Measurements from ENCODE around the gene TMIE.
"Not testable (repeated sequence)": the region's sequence is repeated elsewhere in the genome, so short reads cannot be mapped to it uniquely, and the experiment has no call there.

Gene TMIE

GRCh38 chr3:46690798-46691197 is 10.4 kb upstream of the TMIE start:
- DNase-seq = no peak

GRCh38 chr3:46692566-46692990 is 8.6 kb upstream of the TMIE start:
- no peak for DNase-seq

GRCh38 chr3:46693038-46693891 is 7.9 kb upstream of the TMIE start, which contains the start of gene ALS2CL:
Gene ALS2CL (minus strand): TSS chr3:46693679. CDS start chr3:46689440, 4,239 bp downstream.
- DNase-seq = no peak

GRCh38 chr3:46693892-46694226 is 7.3 kb upstream of the TMIE start:
- no peak for DNase-seq

GRCh38 chr3:46694520-46694919 is 6.7 kb upstream of the TMIE start:
- no peak for DNase-seq

GRCh38 chr3:46695177-46695961 is 5.8 kb upstream of the TMIE start:
- no peak for DNase-seq

- no peak for DNase-seq
Observed at GRCh38 chr3:46695962-46696894, 5.0 kb upstream of the TMIE start.

- no peak for DNase-seq
Observed at GRCh38 chr3:46699676-46700523, 1.3 kb upstream of the TMIE start.

- no peak for DNase-seq
Observed at GRCh38 chr3:46700772-46701171, 420 bp upstream of the TMIE start.

- no peak for DNase-seq
Observed at GRCh38 chr3:46702246-46703012, 1.2 kb downstream of the TMIE start.

- DNase-seq = no peak
Observed at GRCh38 chr3:46703013-46703520, 1.9 kb downstream of the TMIE start.

GRCh38 chr3:46704346-46704745 is 3.2 kb downstream of the TMIE start:
- not testable (repeated sequence) for DNase-seq

- peak; percentile 29 for DNase-seq
Observed at GRCh38 chr3:46705022-46705530, 3.9 kb downstream of the TMIE start.

GRCh38 chr3:46705751-46706552 is 4.8 kb downstream of the TMIE start:
- no peak for DNase-seq

- no peak for DNase-seq
Observed at GRCh38 chr3:46706771-46707582, 5.8 kb downstream of the TMIE start.

- DNase-seq = no peak
Observed at GRCh38 chr3:46707601-46708011, 6.4 kb downstream of the TMIE start.

GRCh38 chr3:46708401-46709156 is 7.4 kb downstream of the TMIE start:
- DNase-seq = no peak

GRCh38 chr3:46709157-46709654 is 8.0 kb downstream of the TMIE start:
- no peak for DNase-seq
